NCI-H2171 (cell line): ENCODE results near the gene ZNF432.

Experiments used
- DNase-seq: peaks from one replicate; lab custom pipeline; 2025; lab: John Stamatoyannopoulos, UW

Gene ZNF432

GRCh38 chr19:52007806-52008557 is 40.7 kb downstream of the ZNF432 start, which contains the start of gene ZNF615:
TSS of gene ZNF615 (minus strand) at chr19:52008211. CDS start at chr19:52003711, 4,500 bp downstream.
- DNase-seq = peak; percentile 87

GRCh38 chr19:52007451-52007805 is 41.2 kb downstream of the ZNF432 start:
- DNase-seq = no peak

GRCh38 chr19:51994048-51994644 is 54.5 kb downstream of the ZNF432 start:
- no peak for DNase-seq

GRCh38 chr19:51993422-51993821 is 55.2 kb downstream of the ZNF432 start:
- no peak for DNase-seq

GRCh38 chr19:51986309-51987291 is 62.0 kb downstream of the ZNF432 start, which contains the start of gene ZNF350:
TSS of gene ZNF350 (minus strand) at chr19:51986840. CDS start at chr19:51974360, 12,480 bp downstream.
- DNase-seq = peak; percentile 93

GRCh38 chr19:51983361-51983760 is 65.3 kb downstream of the ZNF432 start:
- DNase-seq = no peak
